Type B pancreatic cell (in vitro differentiated cells): ENCODE measurements around the gene JUND. TPM values are rescaled to one million over a fixed set of nuclear protein-coding genes. Genes with fewer than 3 reads are reported as not detected.

Experiments
- DNase-seq: peaks from one replicate; pipeline ENCODE4 v3.0.0; 2021; ENCODE audit warnings: mixed read lengths; ENCODE audit not compliant: unreplicated experiment; ENCODE audit errors: extremely low spot score
- H3K27ac Mint-ChIP-seq: 2 replicates; pipeline ENCODE4 v1.8.0; 2021; ENCODE audit warnings: mild to moderate bottlenecking, mixed read lengths
- H3K27me3 Mint-ChIP-seq: 2 replicates; pipeline ENCODE4 v1.8.0; 2021; ENCODE audit warnings: mixed read lengths
- H3K36me3 Mint-ChIP-seq: 2 replicates; pipeline ENCODE4 v1.8.0; 2021; ENCODE audit warnings: mixed read lengths
- H3K4me1 Mint-ChIP-seq: one replicate; pipeline ENCODE4 v1.8.0; 2021; ENCODE audit warnings: mixed read lengths; ENCODE audit not compliant: unreplicated experiment
- H3K4me3 Mint-ChIP-seq: 2 replicates; pipeline ENCODE4 v1.8.0; 2021; ENCODE audit warnings: mild to moderate bottlenecking, mixed read lengths
- H3K9me3 Mint-ChIP-seq: 2 replicates; pipeline ENCODE4 v1.8.0; 2021; ENCODE audit warnings: mixed read lengths
- total RNA-seq: library from RNA; stranded (reverse); gene quantifications from 2 replicates; pipeline ENCODE4 v1.2.1, GENCODE V29; 2021; ENCODE audit warnings: low replicate concordance
- TF ChIP-seq, protein P1 (sequence below): fragments of 200-600 bp; sonication (generic); conservative IDR thresholded peaks from 2 replicates; pipeline ENCODE4 v1.5.0; 2021; ENCODE audit warnings: antibody characterized with exemption, mild to moderate bottlenecking

Gene JUND
- total RNA-seq, 1 donor from 2014 or later: 126 TPM

- no peaks in the 10 kb centered on the region for H3K36me3 Mint-ChIP-seq
- H3K4me1 Mint-ChIP-seq: peaks cover 6% of the 10 kb centered on the region
- H3K9me3 Mint-ChIP-seq: no peaks in the 10 kb centered on the region
- no peak for DNase-seq
- peak overlapping the region; percentile 82 for H3K27ac Mint-ChIP-seq
- no peak overlapping the region for H3K4me3 Mint-ChIP-seq
- H3K27me3 Mint-ChIP-seq: peaks cover 29% of the 10 kb centered on the region
- TF ChIP-seq, protein P1, sequence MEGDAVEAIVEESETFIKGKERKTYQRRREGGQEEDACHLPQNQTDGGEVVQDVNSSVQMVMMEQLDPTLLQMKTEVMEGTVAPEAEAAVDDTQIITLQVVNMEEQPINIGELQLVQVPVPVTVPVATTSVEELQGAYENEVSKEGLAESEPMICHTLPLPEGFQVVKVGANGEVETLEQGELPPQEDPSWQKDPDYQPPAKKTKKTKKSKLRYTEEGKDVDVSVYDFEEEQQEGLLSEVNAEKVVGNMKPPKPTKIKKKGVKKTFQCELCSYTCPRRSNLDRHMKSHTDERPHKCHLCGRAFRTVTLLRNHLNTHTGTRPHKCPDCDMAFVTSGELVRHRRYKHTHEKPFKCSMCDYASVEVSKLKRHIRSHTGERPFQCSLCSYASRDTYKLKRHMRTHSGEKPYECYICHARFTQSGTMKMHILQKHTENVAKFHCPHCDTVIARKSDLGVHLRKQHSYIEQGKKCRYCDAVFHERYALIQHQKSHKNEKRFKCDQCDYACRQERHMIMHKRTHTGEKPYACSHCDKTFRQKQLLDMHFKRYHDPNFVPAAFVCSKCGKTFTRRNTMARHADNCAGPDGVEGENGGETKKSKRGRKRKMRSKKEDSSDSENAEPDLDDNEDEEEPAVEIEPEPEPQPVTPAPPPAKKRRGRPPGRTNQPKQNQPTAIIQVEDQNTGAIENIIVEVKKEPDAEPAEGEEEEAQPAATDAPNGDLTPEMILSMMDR: no peak
Observed at GRCh38 chr19:18253716-18254115, 27.7 kb downstream of the JUND start.

- Mint-ChIP-seq H3K27ac (peak overlapping the region; percentile 82), H3K27me3 (peaks cover 29% of the 10 kb centered on the region), H3K36me3 (no peaks in the 10 kb centered on the region), H3K9me3 (no peaks in the 10 kb centered on the region), H3K4me3 (no peak overlapping the region), H3K4me1 (peaks cover 6% of the 10 kb centered on the region)
- DNase-seq: no peak
- TF ChIP-seq, protein P1: no peak
Observed at GRCh38 chr19:18253130-18253529, 28.3 kb downstream of the JUND start.

DNA sequence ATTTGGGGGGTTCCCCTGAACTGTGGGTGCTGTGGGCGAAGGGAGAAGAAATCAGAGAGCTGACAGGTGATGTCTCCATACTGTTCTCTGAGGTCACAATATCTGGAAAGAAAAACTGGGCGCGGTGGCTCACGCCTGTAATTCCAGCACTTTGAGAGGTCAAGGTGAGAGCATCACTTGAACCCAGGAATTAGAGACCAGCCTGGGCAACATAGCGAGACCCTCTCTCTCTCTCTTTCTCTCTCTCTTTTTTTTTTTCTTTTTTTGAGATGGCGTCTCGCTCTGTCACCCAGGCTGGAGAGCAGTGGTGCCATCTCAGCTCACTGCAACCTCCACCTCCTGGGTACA, 29.1 kb downstream of the JUND start:
- TF ChIP-seq, protein P1: no peak
- no peaks in the 10 kb centered on the region for H3K9me3 Mint-ChIP-seq
- peaks cover 6% of the 10 kb centered on the region for H3K4me1 Mint-ChIP-seq
- H3K4me3 Mint-ChIP-seq: no peak overlapping the region
- peak overlapping the region; percentile 37 for H3K27ac Mint-ChIP-seq
- DNase-seq: no peak
- H3K27me3 Mint-ChIP-seq: peaks cover 29% of the 10 kb centered on the region
- no peaks in the 10 kb centered on the region for H3K36me3 Mint-ChIP-seq

GRCh38 chr19:18251587-18252369, 29.6 kb downstream of the JUND start:
- Mint-ChIP-seq H3K9me3 (no peaks in the 10 kb centered on the region), H3K27ac (peak overlapping the region; percentile 37), H3K36me3 (no peaks in the 10 kb centered on the region), H3K27me3 (peaks cover 29% of the 10 kb centered on the region), H3K4me3 (peak overlapping the region; percentile 1), H3K4me1 (peaks cover 6% of the 10 kb centered on the region)
- TF ChIP-seq, protein P1: peak; percentile 93
- peak; percentile 80 for DNase-seq

- H3K9me3 Mint-ChIP-seq: no peaks in the 10 kb centered on the region
- TF ChIP-seq, protein P1: no peak
- no peak overlapping the region for H3K4me3 Mint-ChIP-seq
- peaks cover 26% of the 10 kb centered on the region for H3K27me3 Mint-ChIP-seq
- H3K36me3 Mint-ChIP-seq: no peaks in the 10 kb centered on the region
- DNase-seq: no peak
- peaks cover 6% of the 10 kb centered on the region for H3K4me1 Mint-ChIP-seq
- no peak overlapping the region for H3K27ac Mint-ChIP-seq
Observed at GRCh38 chr19:18249834-18250233, 31.6 kb downstream of the JUND start.
